GM12878 (cell line): Measurements from ENCODE around the gene CCDC149. TPM values are rescaled to one million over a fixed set of nuclear protein-coding genes. Genes with fewer than 3 reads are reported as not detected.

Experiments
- ATAC-seq: fragments of 200-7000 bp; cut with Tn5 transposase; 3 replicates; pipeline ENCODE4 v1.9.1; 2020; ENCODE audit warnings: mild to moderate bottlenecking, moderate library complexity
- BruUV-seq: library from RNA; stranded (reverse); fragments of 400-500 nt; replicated peaks from 2 replicates; lab custom pipeline; 2021; lab: Mats Ljungman, UMichigan
- CTCF ChIA-PET: fragments of 300-600 bp; sonication (Branson Sonifier 250); formaldehyde crosslinking; extraction: SDS; loops from one replicate; lab custom pipeline; 2021; ENCODE audit warnings: inconsistent platforms; lab: Yijun Ruan, JAX
- POLR2A ChIA-PET: fragments of 350-600 bp; formaldehyde crosslinking; extraction: SDS; loops from one replicate; lab custom pipeline; 2021; ENCODE audit warnings: inconsistent platforms; lab: Charles Lee
- RAD21 ChIA-PET: fragments of 300-600 bp; sonication (Branson Sonifier 250); formaldehyde crosslinking; loops from one replicate; lab custom pipeline; 2023; ENCODE audit warnings: antibody characterized with exemption; ENCODE audit not compliant: unreplicated experiment; lab: Charles Lee
- SMC1A ChIA-PET: fragments of 300-600 bp; sonication (Branson Sonifier 250); formaldehyde crosslinking; loops from one replicate; lab custom pipeline; 2023; ENCODE audit not compliant: unreplicated experiment, uncharacterized antibody; lab: Charles Lee
- DNase-seq: peaks from one replicate; pipeline ENCODE4 v3.0.0-alpha.2; 2011; ENCODE audit warnings: low read depth, low spot score
- FAIRE-seq: peaks from 3 replicates; lab custom pipeline; 2011; peaks lifted over from hg19 to GRCh38; lab: Jason Lieb, UNC
- H2AFZ ChIP-seq: 2 replicates; pipeline ENCODE4 v1.6.0; 2011; ENCODE audit warnings: low read depth, low read length, control low read depth; ENCODE audit not compliant: control insufficient read depth
- H3K27ac ChIP-seq: 2 replicates; pipeline ENCODE4 v1.5.1; 2011; ENCODE audit warnings: control low read depth; ENCODE audit not compliant: control insufficient read depth, insufficient read depth
- H3K27me3 ChIP-seq, 2 experiments: replicated peaks in 1 of 2; 2 replicates each; pipeline versions ENCODE4 v1.6.0 to v1.6.1; 2011; ENCODE audit warnings: low read length in 1 of 2; ENCODE audit not compliant: control insufficient read depth in 2 of 2, insufficient read depth in 2 of 2
- H3K36me3 ChIP-seq, 2 experiments: 2 replicates each; pipeline ENCODE4 v1.5.1; 2011; ENCODE audit warnings: low read length in 1 of 2; ENCODE audit not compliant: control insufficient read depth in 2 of 2, insufficient read depth in 2 of 2
- H3K4me1 ChIP-seq: 2 replicates; pipeline ENCODE4 v1.6.1; 2011; ENCODE audit warnings: mild to moderate bottlenecking, low read length, moderate library complexity, mixed read lengths; ENCODE audit not compliant: control insufficient read depth, insufficient read depth
- H3K4me2 ChIP-seq: 2 replicates; pipeline ENCODE4 v1.6.0; 2011; ENCODE audit warnings: control low read depth; ENCODE audit not compliant: control insufficient read depth, insufficient read depth
- H3K4me3 ChIP-seq: fragments of 200-600 bp; sonication (generic); 2 replicates; pipeline ENCODE4 v1.5.1; 2016
- H3K79me2 ChIP-seq: 2 replicates; pipeline ENCODE4 v1.6.0; 2011; ENCODE audit warnings: low read length; ENCODE audit not compliant: control insufficient read depth, insufficient read depth
- H3K9ac ChIP-seq: 2 replicates; pipeline ENCODE4 v1.8.0; 2011; ENCODE audit warnings: low read length, control low read depth, mixed read lengths; ENCODE audit not compliant: control insufficient read depth, insufficient read depth
- H3K9me3 ChIP-seq: replicated peaks from 3 replicates; pipeline ENCODE4 v1.5.1; 2011; ENCODE audit warnings: mild to moderate bottlenecking, low read length; ENCODE audit not compliant: control insufficient read depth, insufficient read depth
- H4K20me1 ChIP-seq: 2 replicates; pipeline ENCODE4 v1.6.0; 2011; ENCODE audit not compliant: control insufficient read depth, insufficient read depth
- CBFB ChIP-seq: IDR thresholded peaks from 2 replicates; pipeline ENCODE4 v1.6.1; 2016; ENCODE audit warnings: antibody characterized with exemption, low read depth
- EP300 ChIP-seq, 2 experiments: fragments of 150-350 bp in 1 of 2; IDR thresholded peaks; 2 replicates each; pipeline ENCODE4 v1.6.1; 2011 to 2012; ENCODE audit warnings: low read depth in 2 of 2, low read length in 2 of 2, borderline replicate concordance in 1 of 2, improper control_type of control experiment in 1 of 2, inconsistent platforms in 1 of 2; ENCODE audit not compliant: control insufficient read depth in 1 of 2
- FOXK2 ChIP-seq: fragments of 450-650 bp; IDR thresholded peaks from 2 replicates; pipeline ENCODE4 v1.6.1; 2017; ENCODE audit warnings: mild to moderate bottlenecking, moderate library complexity
- HCFC1 ChIP-seq: fragments of 150-350 bp; IDR thresholded peaks from 2 replicates; pipeline ENCODE4 v1.6.1; 2014; ENCODE audit warnings: low read length
- JUNB ChIP-seq: IDR thresholded peaks from 2 replicates; pipeline ENCODE4 v1.6.1; 2016; ENCODE audit warnings: antibody characterized with exemption, mild to moderate bottlenecking
- KDM1A ChIP-seq: fragments of 200-600 bp; sonication (generic); IDR thresholded peaks from 2 replicates; pipeline ENCODE4 v1.6.1; 2016; ENCODE audit warnings: borderline replicate concordance
- MEF2B ChIP-seq: fragments of 450-650 bp; IDR thresholded peaks from 2 replicates; pipeline ENCODE4 v1.6.1; 2018; ENCODE audit warnings: mild to moderate bottlenecking, moderate library complexity; ENCODE audit not compliant: partially characterized antibody, poor library complexity, severe bottlenecking
- RAD21 ChIP-seq: IDR thresholded peaks from 2 replicates; pipeline ENCODE4 v1.6.1; 2011; ENCODE audit warnings: mild to moderate bottlenecking, low read depth, low read length, moderate library complexity; ENCODE audit not compliant: insufficient read depth
- SMC3 ChIP-seq: IDR thresholded peaks from 2 replicates; pipeline ENCODE4 v1.6.1; 2011; ENCODE audit warnings: low read length, improper control_type of control experiment, borderline replicate concordance
- SREBF2 ChIP-seq: IDR thresholded peaks from 2 replicates; pipeline ENCODE4 v1.6.1; 2012; ENCODE audit warnings: mild to moderate bottlenecking, low read length
- ZNF217 ChIP-seq: fragments of 450-650 bp; IDR thresholded peaks from 2 replicates; pipeline ENCODE4 v1.6.1; 2017; ENCODE audit warnings: antibody characterized with exemption, mild to moderate bottlenecking
- ZNF274 ChIP-seq: IDR thresholded peaks from one replicate; pipeline ENCODE4 v1.8.0; 2011; ENCODE audit not compliant: insufficient read length, insufficient read depth
- WGBS: methylation state at CpG from one replicate; pipeline ENCODE4 v1.1.6; 2016; ENCODE audit warnings: low lambda C conversion rate; ENCODE audit not compliant: insufficient replicate concordance, insufficient coverage; ENCODE audit errors: missing lambda C conversion rate; 5-methylcytosine and 5-hydroxymethylcytosine counted together
- in situ Hi-C: fragments of 300-500 bp; cut with MboI; formaldehyde crosslinking; loops from 9 replicates; pipeline ENCODE4 v1.14.3; 2018; ENCODE audit warnings: mixed read lengths
- intact Hi-C: fragments of 100-400 bp; cut with micrococcal nuclease; formaldehyde crosslinking; loops from one replicate; pipeline ENCODE4 v1.14.2; 2022; ENCODE audit not compliant: unreplicated experiment
- polyA plus RNA-seq, 11 experiments: library from polyadenylated mRNA; depleted of rRNA in 4 of 11; unstranded in 6 of 11; stranded (reverse) in 5 of 11; fragments of >200 nt; fragmentation: Nextera tagmentation in 4 of 11; fragmentation: Illumina TruSeq in 1 of 11; extraction: Ambion mirVana in 4 of 11; extraction: Trizol in 1 of 11; gene quantifications; 1 replicate in 1 of 11; 2 replicates in 10 of 11; pipeline versions ENCODE4 v1.2.1 to v1.2.3, GENCODE V29; 2011 to 2016; ENCODE audit warnings: inconsistent platforms in 2 of 11, missing spikeins in 2 of 11, low read depth in 1 of 11
- total RNA-seq, 4 experiments: library from RNA; depleted of rRNA in 3 of 4; stranded (reverse); fragments of >200 nt in 3 of 4; fragmentation: Illumina TruSeq in 1 of 4; extraction: Trizol in 1 of 4; gene quantifications; 2 replicates each; pipeline versions ENCODE4 v1.2.1 to v1.2.3, GENCODE V29; 2013 to 2021
- TF ChIP-seq, protein P1 (sequence below): fragments of 450-650 bp; IDR thresholded peaks from 2 replicates; pipeline ENCODE4 v1.6.1; 2017; ENCODE audit warnings: mild to moderate bottlenecking, low read depth, inconsistent platforms; ENCODE audit not compliant: poor library complexity, severe bottlenecking
- TF ChIP-seq, protein P2 (sequence below): IDR thresholded peaks from 2 replicates; pipeline ENCODE4 v1.6.1; 2011; ENCODE audit warnings: borderline replicate concordance, low read depth, mild to moderate bottlenecking, moderate library complexity, mixed read lengths, low read length; ENCODE audit not compliant: insufficient read depth; ENCODE audit errors: extremely low read length
- TF ChIP-seq, protein P3 (sequence below): IDR thresholded peaks from 2 replicates; pipeline ENCODE4 v1.6.1; 2012; ENCODE audit warnings: low read length, inconsistent platforms

The CCDC149 gene
- total and polyA plus RNA-seq, 10 of the 15 experiments (the other 5 are each of a cell fraction or from before 2014, with no cell fraction given) = 0.03 to 0.04 (median 0.04) TPM; not detected in 7

DNA sequence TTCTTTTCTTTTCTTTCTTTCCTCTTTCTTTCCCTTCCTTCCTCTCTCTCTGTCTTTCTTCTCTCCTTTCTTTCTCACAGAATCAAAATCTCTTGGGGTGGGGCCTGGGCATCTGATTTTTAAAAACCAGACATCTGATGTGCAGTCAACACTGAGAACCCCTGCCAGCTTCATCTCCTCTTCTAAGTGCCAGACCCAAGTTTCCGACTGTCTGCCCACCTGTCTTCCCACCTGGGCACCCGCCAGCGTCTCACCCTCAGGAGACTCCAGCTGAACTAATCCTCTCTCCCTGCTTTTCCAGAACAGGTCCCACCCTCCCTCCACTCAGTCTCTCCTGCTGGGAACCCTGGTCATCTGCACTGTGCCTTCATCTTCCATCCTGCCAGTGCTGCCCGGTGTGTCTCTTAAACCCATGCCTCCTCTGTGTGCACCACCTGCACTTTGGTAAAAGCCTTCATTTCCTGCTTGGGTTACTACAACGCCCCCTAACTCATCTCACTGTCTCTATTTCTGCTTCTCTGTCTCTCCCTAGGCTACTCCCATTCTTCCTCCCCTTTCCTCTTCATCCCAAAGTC is 114.7 kb downstream of the CCDC149 start:
- no TSS peak for BruUV-seq
- Histone ChIP-seq H3K4me1 (no peaks in the 10 kb centered on the region), H3K9me3 (no peaks in the 10 kb centered on the region; the same call in 2 of the 3 replicates), H3K27me3 (peaks cover 0 to 2% of the 10 kb centered on the region in 2 experiments; a peak in 1 of 4 replicates), H3K4me3 (no peak overlapping the region), H3K79me2 (no peaks in the 10 kb centered on the region), H3K36me3 (no peaks in the 10 kb centered on the region), H3K9ac (no peak overlapping the region), H3K27ac (no peak overlapping the region), H2AFZ (no peak overlapping the region), H3K4me2 (no peak overlapping the region), H4K20me1 (no peaks in the 10 kb centered on the region)
- ATAC-seq (no peak), DNase-seq (no peak), FAIRE-seq (no peak)
- CTCF ChIA-PET = no interaction called here
- SMC1A ChIA-PET = no interaction called here
- TF ChIP-seq SMC3 = no peak
- TF ChIP-seq RAD21 = no peak
- TF ChIP-seq CBFB = no peak
- TF ChIP-seq, protein P1, sequence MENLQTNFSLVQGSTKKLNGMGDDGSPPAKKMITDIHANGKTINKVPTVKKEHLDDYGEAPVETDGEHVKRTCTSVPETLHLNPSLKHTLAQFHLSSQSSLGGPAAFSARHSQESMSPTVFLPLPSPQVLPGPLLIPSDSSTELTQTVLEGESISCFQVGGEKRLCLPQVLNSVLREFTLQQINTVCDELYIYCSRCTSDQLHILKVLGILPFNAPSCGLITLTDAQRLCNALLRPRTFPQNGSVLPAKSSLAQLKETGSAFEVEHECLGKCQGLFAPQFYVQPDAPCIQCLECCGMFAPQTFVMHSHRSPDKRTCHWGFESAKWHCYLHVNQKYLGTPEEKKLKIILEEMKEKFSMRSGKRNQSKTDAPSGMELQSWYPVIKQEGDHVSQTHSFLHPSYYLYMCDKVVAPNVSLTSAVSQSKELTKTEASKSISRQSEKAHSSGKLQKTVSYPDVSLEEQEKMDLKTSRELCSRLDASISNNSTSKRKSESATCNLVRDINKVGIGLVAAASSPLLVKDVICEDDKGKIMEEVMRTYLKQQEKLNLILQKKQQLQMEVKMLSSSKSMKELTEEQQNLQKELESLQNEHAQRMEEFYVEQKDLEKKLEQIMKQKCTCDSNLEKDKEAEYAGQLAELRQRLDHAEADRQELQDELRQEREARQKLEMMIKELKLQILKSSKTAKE = no peak
- TF ChIP-seq MEF2B = no peak
- no peak for TF ChIP-seq ZNF274
- no peak for TF ChIP-seq JUNB
- TF ChIP-seq FOXK2 = no peak
- TF ChIP-seq, protein P2, sequence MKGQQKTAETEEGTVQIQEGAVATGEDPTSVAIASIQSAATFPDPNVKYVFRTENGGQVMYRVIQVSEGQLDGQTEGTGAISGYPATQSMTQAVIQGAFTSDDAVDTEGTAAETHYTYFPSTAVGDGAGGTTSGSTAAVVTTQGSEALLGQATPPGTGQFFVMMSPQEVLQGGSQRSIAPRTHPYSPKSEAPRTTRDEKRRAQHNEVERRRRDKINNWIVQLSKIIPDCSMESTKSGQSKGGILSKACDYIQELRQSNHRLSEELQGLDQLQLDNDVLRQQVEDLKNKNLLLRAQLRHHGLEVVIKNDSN = no peak
- no peak for TF ChIP-seq ZNF217
- TF ChIP-seq HCFC1 = no peak
- TF ChIP-seq, protein P3, sequence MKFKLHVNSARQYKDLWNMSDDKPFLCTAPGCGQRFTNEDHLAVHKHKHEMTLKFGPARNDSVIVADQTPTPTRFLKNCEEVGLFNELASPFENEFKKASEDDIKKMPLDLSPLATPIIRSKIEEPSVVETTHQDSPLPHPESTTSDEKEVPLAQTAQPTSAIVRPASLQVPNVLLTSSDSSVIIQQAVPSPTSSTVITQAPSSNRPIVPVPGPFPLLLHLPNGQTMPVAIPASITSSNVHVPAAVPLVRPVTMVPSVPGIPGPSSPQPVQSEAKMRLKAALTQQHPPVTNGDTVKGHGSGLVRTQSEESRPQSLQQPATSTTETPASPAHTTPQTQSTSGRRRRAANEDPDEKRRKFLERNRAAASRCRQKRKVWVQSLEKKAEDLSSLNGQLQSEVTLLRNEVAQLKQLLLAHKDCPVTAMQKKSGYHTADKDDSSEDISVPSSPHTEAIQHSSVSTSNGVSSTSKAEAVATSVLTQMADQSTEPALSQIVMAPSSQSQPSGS = no peak
- no peak for TF ChIP-seq KDM1A
- TF ChIP-seq EP300 (IDR thresholded peaks at IDR 0.05; ENCODE audit: borderline replicate concordance in 1 of 2, control insufficient read depth in 1 of 2, low read depth in 2 of 2, low read length in 2 of 2) = no peak
- no peak for TF ChIP-seq SREBF2
- in situ Hi-C loops (no loop called here), intact Hi-C loops (no loop called here)
- RAD21 ChIA-PET = no interaction called here
- 31% methylated on average over 5 of the region's 5 CpGs for WGBS
- POLR2A ChIA-PET = no interaction called here
